Endometrial microvascular endothelial cells (primary cell): ENCODE results near the gene FOXB1. TPM values are rescaled to one million over a fixed set of nuclear protein-coding genes. Genes with fewer than 3 reads are reported as not detected.

Experiments
- in situ Hi-C: cut with HindIII; loops from 2 replicates; pipeline ENCODE4 v1.10.0; 2017; ENCODE audit warnings: low sequenced_read_pairs, low pct_unique_long_range_greater_than_20kb; ENCODE audit errors: inconsistent ontology term
- total RNA-seq: library from RNA; depleted of rRNA; stranded (reverse); fragments of >200 nt; gene quantifications from one replicate; pipeline ENCODE4 v1.2.3, GENCODE V29; 2015; ENCODE audit errors: inconsistent ontology term

The FOXB1 gene
- not detected for total RNA-seq

DNA sequence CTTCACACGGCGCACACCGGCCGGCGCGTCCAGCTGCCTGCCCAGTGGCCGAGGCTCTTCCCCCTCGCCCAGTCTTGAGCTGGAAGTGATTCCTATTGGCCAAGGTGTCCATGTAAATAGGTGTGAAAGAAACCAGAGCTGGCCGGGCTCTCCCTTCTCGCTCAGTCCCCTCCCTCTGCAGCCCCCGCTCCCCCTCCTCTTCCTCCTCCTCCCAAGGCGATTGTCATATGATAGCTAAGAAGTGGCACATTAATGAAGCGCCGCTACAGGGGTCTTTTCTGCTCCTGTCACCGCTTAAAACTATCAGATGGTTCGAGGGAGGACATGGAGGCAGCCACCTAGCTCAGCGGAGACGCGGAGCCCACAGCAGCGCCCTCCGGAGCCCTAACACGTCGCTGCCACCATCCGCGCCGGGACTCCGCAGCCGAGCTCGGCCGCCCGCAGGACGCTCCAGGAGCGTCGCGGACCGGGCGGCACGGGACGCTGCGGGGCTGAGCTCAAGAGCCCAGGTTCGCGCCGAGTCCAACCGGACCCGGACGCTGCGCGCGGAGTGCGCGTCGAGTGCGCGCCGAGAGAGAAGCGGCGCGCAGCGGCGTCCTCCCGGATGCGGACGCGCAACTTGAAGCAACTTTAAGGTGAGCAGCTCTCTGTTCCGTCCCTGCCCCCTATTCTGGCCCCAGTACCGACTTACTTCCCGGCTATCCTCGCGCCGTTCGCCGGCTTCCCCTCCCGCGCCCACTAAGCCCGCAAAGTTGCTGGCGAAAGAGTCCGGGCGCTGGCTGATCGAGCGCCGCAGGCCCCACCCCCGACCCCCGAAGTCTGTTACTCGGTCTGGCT, at the start of gene FOXB1:
Gene FOXB1, plus strand, starts transcription at position 303 of the 837 bp plus-strand sequence. CDS start 653 bp downstream, outside the sequence.
- in situ Hi-C loops: no loop called here

DNA sequence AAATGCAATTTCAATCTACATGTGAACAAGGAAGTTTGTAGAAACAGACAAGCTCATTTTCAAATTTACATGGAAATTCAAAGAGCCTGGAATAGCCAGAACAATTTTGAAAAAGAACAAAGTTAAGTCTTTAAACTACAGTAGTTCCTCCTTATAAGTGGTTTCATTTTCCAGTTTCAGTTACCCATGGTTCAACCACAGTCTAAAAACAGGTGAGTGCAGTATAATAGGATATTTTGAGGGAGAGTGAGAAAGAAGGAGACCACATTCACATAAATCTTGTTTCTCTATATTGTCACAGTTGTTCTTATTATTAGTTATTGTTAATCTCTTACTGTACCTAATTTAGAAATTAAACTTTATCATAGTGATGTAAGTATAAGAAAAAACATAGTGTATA, 45.8 kb upstream of the FOXB1 start:
- in situ Hi-C loops: no loop called here

DNA sequence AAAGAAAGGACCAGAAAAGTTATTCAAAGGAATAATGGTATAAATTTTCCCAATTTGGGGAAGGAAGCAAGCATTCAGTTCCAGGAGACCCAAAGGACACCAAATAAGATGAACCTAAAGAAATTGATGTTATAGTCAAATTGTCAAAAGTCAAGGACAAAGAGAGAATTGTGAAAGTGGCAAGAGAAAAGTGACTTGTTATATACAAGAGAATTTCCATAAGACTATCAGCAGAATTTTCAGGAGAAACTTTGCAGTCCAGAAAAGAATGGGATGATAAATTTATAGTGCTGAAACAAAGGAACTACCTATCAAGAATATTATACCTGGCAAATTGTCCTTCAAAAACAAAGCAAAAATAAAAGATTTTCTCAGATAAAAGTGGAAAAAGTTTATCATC, 43.8 kb upstream of the FOXB1 start:
- in situ Hi-C loops: no loop called here

DNA sequence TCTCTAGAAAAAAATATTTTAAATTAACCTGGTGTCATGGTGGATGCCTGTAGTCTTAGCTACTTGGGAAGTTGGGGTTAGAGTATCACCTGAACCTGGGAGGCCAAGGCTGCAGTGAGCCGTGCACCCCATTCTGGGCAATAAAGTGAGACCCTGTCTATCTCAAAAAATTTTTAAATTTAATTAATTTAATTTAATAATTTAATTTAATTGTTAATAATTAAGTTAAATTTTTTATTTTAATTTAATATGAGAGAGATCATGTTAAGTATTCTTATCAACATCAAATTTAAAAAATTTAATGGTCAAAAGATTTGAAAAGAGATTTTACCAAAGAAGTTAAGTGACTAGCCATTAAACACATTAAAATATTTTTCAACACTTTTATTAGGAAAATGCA, 40.8 kb upstream of the FOXB1 start:
- in situ Hi-C loops: no loop called here

GRCh38 chr15:59963925-59964324, 40.2 kb upstream of the FOXB1 start:
- in situ Hi-C loops: no loop called here

GRCh38 chr15:59965741-59966140, 38.4 kb upstream of the FOXB1 start:
- in situ Hi-C loops: no loop called here

- in situ Hi-C loops: no loop called here
Observed at GRCh38 chr15:59966262-59966661, 37.8 kb upstream of the FOXB1 start.

- in situ Hi-C loops: no loop called here
Observed at GRCh38 chr15:59968314-59968713, 35.8 kb upstream of the FOXB1 start.

GRCh38 chr15:59972241-59972640, 31.9 kb upstream of the FOXB1 start:
- in situ Hi-C loops: no loop called here

DNA sequence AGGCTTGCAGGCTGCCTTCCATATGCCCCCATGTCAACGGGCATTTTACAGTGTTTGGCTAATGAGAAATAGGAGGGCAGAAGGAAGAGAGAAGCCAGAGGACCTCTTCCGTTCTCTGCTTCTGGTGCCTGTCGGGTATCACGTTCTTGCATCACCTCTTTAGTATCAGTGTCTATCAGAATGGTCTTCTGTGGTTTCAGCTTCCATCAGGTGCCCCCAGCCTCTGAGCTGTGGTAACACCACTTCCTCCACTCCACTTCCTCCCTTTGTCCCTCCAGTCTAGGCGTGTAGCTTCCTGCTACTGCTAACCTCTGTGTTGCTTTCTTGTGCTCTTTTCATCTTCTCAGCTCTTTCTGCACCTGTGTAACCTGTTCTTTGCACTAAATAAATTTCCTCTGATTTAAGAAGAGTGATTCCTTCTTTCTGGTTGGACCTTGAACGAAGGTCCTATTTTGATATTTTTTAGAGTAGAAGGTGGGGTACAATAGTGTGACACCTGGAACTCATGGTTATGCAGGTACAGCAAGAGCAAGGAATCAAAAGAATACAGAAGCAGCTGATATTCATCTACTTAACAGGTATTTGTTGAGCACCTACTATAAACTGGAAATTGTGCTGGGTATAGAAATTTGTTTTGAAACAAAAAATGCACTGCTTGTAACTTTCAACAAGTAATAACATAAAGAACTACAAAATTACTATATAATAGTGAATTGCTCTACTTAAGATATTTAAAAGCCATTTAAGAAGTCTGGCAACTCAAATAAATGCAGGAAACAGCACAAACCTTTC, 27.4 kb upstream of the FOXB1 start:
- in situ Hi-C loops: no loop called here

GRCh38 chr15:59991834-59992233, 12.3 kb upstream of the FOXB1 start:
- in situ Hi-C loops: no loop called here

DNA sequence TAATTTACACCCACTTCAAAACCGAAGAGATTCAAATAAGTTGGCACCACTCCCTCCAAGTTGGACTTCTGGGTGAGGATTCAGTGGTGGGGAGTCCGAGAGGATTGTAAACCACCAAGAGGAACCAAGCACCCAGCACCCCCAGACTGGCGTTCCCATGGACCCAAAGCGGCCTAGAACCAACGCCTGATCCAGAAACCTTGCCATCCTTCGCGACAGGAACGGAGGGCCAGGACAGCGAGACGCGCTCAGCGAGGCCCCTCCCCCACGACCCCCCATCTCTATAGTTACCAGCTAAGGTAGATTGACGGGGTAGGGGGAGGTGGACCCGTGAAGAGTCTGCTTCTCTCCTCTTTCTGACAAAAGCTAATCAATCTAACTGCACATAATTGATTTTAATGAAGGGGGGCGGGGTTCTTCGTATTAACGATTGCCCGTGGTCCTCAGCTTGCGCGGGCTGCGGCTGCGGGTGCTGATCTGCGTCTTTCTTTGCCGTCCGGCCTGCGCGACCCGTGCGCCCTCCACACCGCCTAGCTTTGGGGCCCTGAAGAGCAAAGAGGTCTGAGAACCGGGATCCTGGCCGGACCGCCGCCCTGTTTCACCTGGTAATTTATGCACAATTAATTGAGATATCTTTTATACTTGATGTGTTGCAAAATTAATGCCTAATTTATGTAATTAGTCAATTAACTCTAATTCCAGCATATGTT, 10.9 kb upstream of the FOXB1 start:
- in situ Hi-C loops: no loop called here

GRCh38 chr15:59993950-59994401, 10.1 kb upstream of the FOXB1 start:
- in situ Hi-C loops: no loop called here

- in situ Hi-C loops: no loop called here
Observed at GRCh38 chr15:59994526-59994887, 9.6 kb upstream of the FOXB1 start.

GRCh38 chr15:59994888-59995557, 9.1 kb upstream of the FOXB1 start:
- in situ Hi-C loops: no loop called here

- in situ Hi-C loops: no loop called here
Observed at GRCh38 chr15:59995568-59996297, 8.4 kb upstream of the FOXB1 start.

GRCh38 chr15:59996298-59997041, 7.6 kb upstream of the FOXB1 start:
- in situ Hi-C loops: no loop called here
